HG02852 (cell line): ENCODE data around the gene LRRC32.

Experiments
- ATAC-seq: cut with Tn5 transposase; IDR thresholded peaks from one replicate; pipeline ENCODE4 v1.9.1; 2021; ENCODE audit warnings: mild to moderate bottlenecking, moderate library complexity; ENCODE audit not compliant: unreplicated experiment

The LRRC32 gene

GRCh38 chr11:76700177-76701100 lies 29.9 kb upstream of the LRRC32 start:
- ATAC-seq, result no peak

GRCh38 chr11:76699451-76700091 lies 29.0 kb upstream of the LRRC32 start:
- ATAC-seq, result no peak

- ATAC-seq, result no peak
Measured at GRCh38 chr11:76698321-76699043, 27.9 kb upstream of the LRRC32 start.

GRCh38 chr11:76696756-76697155 lies 26.2 kb upstream of the LRRC32 start:
- ATAC-seq, result no peak

- no peak for ATAC-seq
Measured at GRCh38 chr11:76695771-76696170, 25.2 kb upstream of the LRRC32 start.

GRCh38 chr11:76695133-76695532 lies 24.6 kb upstream of the LRRC32 start:
- no peak for ATAC-seq

GRCh38 chr11:76694664-76695063 lies 24.1 kb upstream of the LRRC32 start:
- ATAC-seq, result no peak

GRCh38 chr11:76693806-76694205 lies 23.3 kb upstream of the LRRC32 start:
- no peak for ATAC-seq

GRCh38 chr11:76692956-76693355 lies 22.4 kb upstream of the LRRC32 start:
- ATAC-seq, result no peak

- no peak for ATAC-seq
Measured at GRCh38 chr11:76691655-76692054, 21.1 kb upstream of the LRRC32 start.

- no peak for ATAC-seq
Measured at GRCh38 chr11:76690736-76691135, 20.2 kb upstream of the LRRC32 start.

GRCh38 chr11:76689313-76690260 lies 19.0 kb upstream of the LRRC32 start:
- no peak for ATAC-seq

- ATAC-seq, result no peak
Measured at GRCh38 chr11:76688146-76688545, 17.6 kb upstream of the LRRC32 start.

- peak; percentile 64 for ATAC-seq
Measured at GRCh38 chr11:76686261-76687079, 15.9 kb upstream of the LRRC32 start.

GRCh38 chr11:76685831-76686230 lies 15.3 kb upstream of the LRRC32 start:
- no peak for ATAC-seq

GRCh38 chr11:76685237-76685636 lies 14.7 kb upstream of the LRRC32 start:
- no peak for ATAC-seq

- ATAC-seq, result no peak
Measured at GRCh38 chr11:76684516-76684915, 14.0 kb upstream of the LRRC32 start.

- ATAC-seq, result no peak
Measured at GRCh38 chr11:76683161-76684095, 12.9 kb upstream of the LRRC32 start.

GRCh38 chr11:76682684-76683083 lies 12.1 kb upstream of the LRRC32 start:
- no peak for ATAC-seq
